Left colon (tissue), 2 donors: ENCODE results near the gene TNFRSF25. TPM values are rescaled to one million over a fixed set of nuclear protein-coding genes. Genes with fewer than 3 reads are reported as not detected.

Experiments
- ATAC-seq: fragments of 200-7000 bp; cut with Tn5 transposase; one replicate; pipeline ENCODE4 v1.9.1; 2020; ENCODE audit warnings: mild to moderate bottlenecking, moderate library complexity
- DNase-seq, 2 donors: peaks; one replicate each; pipeline ENCODE4 v3.0.0-alpha.2; 2020
- intact Hi-C, 2 donors: fragments of 100-400 bp; cut with DNase I in 1 of 2; cut with micrococcal nuclease in 1 of 2; formaldehyde crosslinking; loops; one replicate each; pipeline versions ENCODE4 v1.11.2 to v1.14.0; 2022; cut with DNase I, micrococcal nuclease
- total RNA-seq, 2 donors: library from RNA; stranded (reverse); fragmentation: NEBNext Ultra II Directional; extraction: Animal tissue kit (Norgen Biotek cat#: 25700); gene quantifications; one replicate each; pipeline ENCODE4 v1.2.1, GENCODE V29; 2021
- donor health status: DM: no; HTN: no; CAD: no.
- donor health status: DM: yes; HTN: yes; CAD: no.

Gene TNFRSF25
- total RNA-seq, 2 donors from 2014 or later = 21.7 to 71.9 TPM

GRCh38 chr1:6474815-6475282, 8.9 kb upstream of the TNFRSF25 start:
- intact Hi-C loops = no loop called here
- ATAC-seq (no peak), DNase-seq (no peak)

GRCh38 chr1:6473974-6474814, 8.2 kb upstream of the TNFRSF25 start:
- intact Hi-C loops = no loop called here
- ATAC-seq (peak; percentile 19), DNase-seq (peak; percentile 70 to 78)

DNA sequence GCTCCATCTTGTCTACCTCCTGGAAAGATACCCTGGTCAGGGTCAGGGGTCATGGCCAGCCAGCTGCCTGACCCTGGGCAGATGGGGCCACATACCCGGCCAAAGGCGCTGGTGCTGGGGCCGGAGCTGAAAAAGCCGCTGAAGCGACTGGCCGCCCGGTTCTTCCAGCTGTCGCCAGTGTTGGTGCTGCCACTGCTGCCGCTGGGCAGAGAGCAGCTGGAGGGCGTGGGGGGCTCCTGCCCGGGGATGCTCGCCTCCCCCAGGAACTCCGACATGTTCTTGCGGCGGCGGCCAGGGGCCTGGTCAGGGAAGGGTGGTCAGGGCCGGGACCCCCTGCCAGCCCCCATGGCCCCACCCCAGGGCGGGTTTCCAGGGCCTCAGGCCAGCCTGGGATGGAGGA, 7.2 kb upstream of the TNFRSF25 start:
- intact Hi-C loops = no loop called here
- ATAC-seq (no peak), DNase-seq (no peak)

DNA sequence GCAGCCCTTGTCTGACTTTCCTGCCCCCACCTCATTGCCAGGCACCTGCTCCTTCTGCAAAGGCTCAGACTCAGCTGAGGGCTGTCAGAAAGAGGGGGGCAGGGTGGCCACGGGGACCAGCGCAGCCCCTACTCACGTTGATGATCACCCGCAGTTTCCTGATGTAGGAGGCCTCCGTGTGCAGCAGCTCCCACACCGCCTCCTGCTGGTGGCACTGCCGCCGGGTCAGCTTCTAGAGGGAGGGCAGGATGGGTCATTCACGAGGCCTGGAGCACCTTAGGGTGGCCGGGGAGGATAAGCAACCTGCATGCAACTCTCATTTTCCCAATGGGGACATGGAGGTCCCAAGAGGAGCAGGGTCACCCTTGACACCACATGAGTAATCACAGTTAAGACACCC, 6.4 kb upstream of the TNFRSF25 start:
- DNase-seq (peak; percentile 68 to 74), ATAC-seq (peak; percentile 3)
- intact Hi-C loops = no loop called here

DNA sequence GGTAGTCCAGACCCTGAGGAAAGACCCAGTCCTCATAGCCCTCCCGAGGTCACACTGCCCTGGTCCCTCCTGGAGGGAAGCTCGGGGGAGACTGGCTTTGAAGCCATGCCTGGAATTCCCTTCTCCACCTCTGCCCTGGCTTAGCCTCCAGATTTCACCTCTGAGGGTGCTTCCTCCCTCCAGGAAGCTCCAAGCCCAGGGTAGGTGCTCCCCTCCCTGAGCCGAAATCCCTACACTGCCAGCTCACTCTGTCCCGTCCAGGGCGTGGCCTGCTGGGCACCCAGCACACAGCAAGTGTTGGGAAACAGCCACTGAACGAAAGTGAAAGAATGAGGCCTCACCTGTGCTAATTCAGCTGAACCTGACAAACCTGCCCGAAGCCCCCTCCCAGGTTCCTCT, 6.0 kb upstream of the TNFRSF25 start:
- ATAC-seq (peak; percentile 68), DNase-seq (peak; percentile 83 to 93)
- intact Hi-C loops = no loop called here

GRCh38 chr1:6471086-6471969, 5.4 kb upstream of the TNFRSF25 start:
- intact Hi-C loops = no loop called here
- DNase-seq (peak; percentile 88 to 91), ATAC-seq (peak; percentile 73)

GRCh38 chr1:6470132-6471085, 4.4 kb upstream of the TNFRSF25 start:
- ATAC-seq (no peak), DNase-seq (peak in 1 of 2 donors; percentile 29)
- intact Hi-C loops = no loop called here

- intact Hi-C loops = no loop called here
- DNase-seq = no peak
- no peak for ATAC-seq
These were observed 2.9 kb upstream of the TNFRSF25 start for GRCh38 chr1:6468729-6469461.

- ATAC-seq (no peak), DNase-seq (no peak)
- intact Hi-C loops = no loop called here
These were observed 2.0 kb upstream of the TNFRSF25 start for GRCh38 chr1:6467744-6468688.

DNA sequence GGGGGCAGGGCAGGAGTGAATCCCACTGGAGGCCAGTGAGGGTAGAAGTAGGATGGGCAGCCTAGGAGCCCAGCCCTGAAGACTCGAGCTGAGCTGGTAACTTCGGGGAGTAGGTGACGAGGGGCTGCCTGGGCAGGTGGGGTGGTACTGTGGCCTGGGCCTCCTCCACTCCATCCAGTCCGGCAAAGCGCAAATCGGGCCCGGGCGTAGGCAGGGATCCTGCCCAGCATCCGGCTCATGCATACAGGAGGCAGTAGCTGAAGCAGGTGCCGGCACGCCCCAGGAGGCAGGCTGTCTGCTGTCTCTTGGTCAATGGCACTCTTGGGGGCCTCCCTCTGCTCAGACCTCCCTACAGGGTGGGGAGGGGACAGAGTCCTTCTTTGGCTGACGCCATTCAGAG, 1.3 kb upstream of the TNFRSF25 start:
- intact Hi-C loops = no loop called here
- DNase-seq (peak in 1 of 2 donors; percentile 27), ATAC-seq (no peak)

GRCh38 chr1:6466751-6467150, 778 bp upstream of the TNFRSF25 start:
- intact Hi-C loops = no loop called here
- ATAC-seq (no peak), DNase-seq (no peak)

DNA sequence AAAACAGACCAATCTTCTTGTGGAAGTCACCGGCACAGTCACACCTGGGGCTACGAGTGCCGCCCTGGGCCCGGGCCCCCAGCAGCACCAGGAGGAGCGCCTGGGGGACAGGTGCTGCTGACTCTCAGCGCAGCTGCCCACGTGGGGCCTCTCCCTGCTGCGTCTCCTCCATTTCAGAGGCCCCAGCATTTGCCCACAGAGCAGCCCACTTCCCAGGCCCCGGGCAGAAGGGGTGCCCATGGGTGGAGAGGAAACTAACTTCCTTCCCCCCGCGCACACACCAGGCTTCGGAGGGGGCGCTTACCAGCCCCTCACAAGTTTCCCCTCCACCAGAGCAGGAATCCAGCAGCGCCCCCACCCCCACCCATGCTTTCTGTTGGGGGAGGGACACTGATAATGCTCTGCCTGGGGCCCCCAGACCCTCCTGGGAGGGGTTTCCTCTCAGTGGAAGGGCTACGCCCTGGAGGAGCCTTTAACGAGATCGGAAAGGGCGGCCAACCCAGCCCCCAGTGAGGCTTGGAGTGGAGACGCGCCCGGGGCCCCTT, 440 bp downstream of the TNFRSF25 start:
- intact Hi-C loops = no loop called here
- peak in 1 of 2 donors; percentile 26 for DNase-seq
- peak; percentile 10 for ATAC-seq

DNA sequence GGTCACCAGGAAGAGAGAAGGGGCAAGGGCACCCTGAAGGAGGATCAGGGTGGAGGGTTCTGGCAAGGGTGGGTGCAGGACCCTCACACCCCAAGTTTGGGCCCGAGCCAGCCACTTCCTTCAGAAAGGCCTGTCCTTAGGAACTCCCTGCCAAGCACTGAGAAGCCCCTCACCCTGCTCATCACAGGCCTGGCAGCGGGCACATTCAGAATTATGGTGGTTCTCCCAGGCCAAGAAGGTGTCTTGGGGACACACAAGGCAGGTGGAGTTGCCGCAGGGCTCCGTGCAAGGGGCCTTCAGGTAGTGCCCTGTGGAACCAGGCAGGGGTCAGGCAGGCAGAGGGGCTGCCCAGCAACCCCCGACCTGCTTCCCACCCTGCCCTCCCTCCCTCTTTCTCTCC, 1.1 kb downstream of the TNFRSF25 start:
- ATAC-seq (no peak), DNase-seq (peak in 1 of 2 donors; percentile 28)
- intact Hi-C loops = no loop called here

GRCh38 chr1:6464514-6464836, 1.5 kb downstream of the TNFRSF25 start:
- intact Hi-C loops = no loop called here
- ATAC-seq (peak; percentile 69), DNase-seq (peak in 1 of 2 donors; percentile 82)

- intact Hi-C loops = no loop called here
- no peak for DNase-seq
- no peak for ATAC-seq
These were observed 2.9 kb downstream of the TNFRSF25 start for GRCh38 chr1:6463120-6463412.

- ATAC-seq = no peak
- no peak for DNase-seq
- intact Hi-C loops = no loop called here
These were observed 3.4 kb downstream of the TNFRSF25 start for GRCh38 chr1:6462412-6463119.
